Fibroblast of lung (primary cell): ENCODE data around the gene TRAPPC12.

Experiments
- CTCF ChIP-seq, 2 donors: IDR thresholded peaks in 1 of 2; conservative IDR thresholded peaks in 1 of 2; 1 replicate in 1 of 2; 2 replicates in 1 of 2; pipeline ENCODE4 v1.5.1; 2011 to 2012; ENCODE audit warnings: low read length in 2 of 2, control low read depth in 1 of 2, inconsistent platforms in 1 of 2, low read depth in 1 of 2, mild to moderate bottlenecking in 1 of 2
- EZH2 ChIP-seq: IDR thresholded peaks from 2 replicates; pipeline ENCODE4 v1.5.1; 2012; ENCODE audit warnings: low read length, control low read depth, mild to moderate bottlenecking; ENCODE audit errors: missing control alignments

GRCh38 chr2:3334392-3335345 is 44.8 kb upstream of the TRAPPC12 start:
- no peak for TF ChIP-seq CTCF (conservative IDR thresholded peaks at IDR 0.05 in 1 of 2, IDR thresholded peaks at IDR 0.05 in 1 of 2; ENCODE audit: low read depth in 1 of 2, low read length in 2 of 2)
- TF ChIP-seq EZH2 = no peak
